ENCODE results near the gene PCYT1B. TPM values are rescaled to one million over a fixed set of nuclear protein-coding genes. Genes with fewer than 3 reads are reported as not detected.

Gene PCYT1B
- total RNA-seq (ENCODE audit: low replicate concordance), result 0.27 and 0.74 TPM in 2 replicates

- TF ChIP-seq, protein P1, sequence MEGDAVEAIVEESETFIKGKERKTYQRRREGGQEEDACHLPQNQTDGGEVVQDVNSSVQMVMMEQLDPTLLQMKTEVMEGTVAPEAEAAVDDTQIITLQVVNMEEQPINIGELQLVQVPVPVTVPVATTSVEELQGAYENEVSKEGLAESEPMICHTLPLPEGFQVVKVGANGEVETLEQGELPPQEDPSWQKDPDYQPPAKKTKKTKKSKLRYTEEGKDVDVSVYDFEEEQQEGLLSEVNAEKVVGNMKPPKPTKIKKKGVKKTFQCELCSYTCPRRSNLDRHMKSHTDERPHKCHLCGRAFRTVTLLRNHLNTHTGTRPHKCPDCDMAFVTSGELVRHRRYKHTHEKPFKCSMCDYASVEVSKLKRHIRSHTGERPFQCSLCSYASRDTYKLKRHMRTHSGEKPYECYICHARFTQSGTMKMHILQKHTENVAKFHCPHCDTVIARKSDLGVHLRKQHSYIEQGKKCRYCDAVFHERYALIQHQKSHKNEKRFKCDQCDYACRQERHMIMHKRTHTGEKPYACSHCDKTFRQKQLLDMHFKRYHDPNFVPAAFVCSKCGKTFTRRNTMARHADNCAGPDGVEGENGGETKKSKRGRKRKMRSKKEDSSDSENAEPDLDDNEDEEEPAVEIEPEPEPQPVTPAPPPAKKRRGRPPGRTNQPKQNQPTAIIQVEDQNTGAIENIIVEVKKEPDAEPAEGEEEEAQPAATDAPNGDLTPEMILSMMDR (IDR thresholded peaks at IDR 0.05; ENCODE audit: insufficient read depth, low read length), result no peak
- DNase-seq (ENCODE audit: low read depth), result peak; percentile 47
- no peak within 1 kb of the TSS for H3K4me3 ChIP-seq (ENCODE audit: low read depth, low read length)
Observed at GRCh38 chrX:24647257-24648058, at the start of gene PCYT1B. Gene PCYT1B, minus strand, starts transcription at chrX:24647347. Its CDS starts 242 bp downstream, at chrX:24647105.

GRCh38 chrX:24696294-24696693 lies 49.1 kb upstream of the PCYT1B start:
- TF ChIP-seq, protein P1 (IDR thresholded peaks at IDR 0.05; ENCODE audit: insufficient read depth, low read length), result no peak
- DNase-seq (ENCODE audit: low read depth), result no peak
- H3K4me3 ChIP-seq (ENCODE audit: low read depth, low read length), result no peak overlapping the region

GRCh38 chrX:24694825-24695224 lies 47.7 kb upstream of the PCYT1B start:
- TF ChIP-seq, protein P1 (IDR thresholded peaks at IDR 0.05; ENCODE audit: insufficient read depth, low read length), result no peak
- H3K4me3 ChIP-seq (ENCODE audit: low read depth, low read length), result peak overlapping the region; percentile 74
- peak; percentile 4 for DNase-seq (ENCODE audit: low read depth)

GRCh38 chrX:24693453-24694202 lies 46.5 kb upstream of the PCYT1B start, which contains the start of gene POLA1:
Gene POLA1, plus strand, starts transcription at chrX:24693918. Its CDS starts 44 bp downstream, at chrX:24693962.
- peak within 1 kb of the TSS; percentile 74 for H3K4me3 ChIP-seq (ENCODE audit: low read depth, low read length)
- DNase-seq (ENCODE audit: low read depth), result peak; percentile 96
- TF ChIP-seq, protein P1 (IDR thresholded peaks at IDR 0.05; ENCODE audit: insufficient read depth, low read length), result peak; percentile 43

GRCh38 chrX:24692305-24692704 lies 45.2 kb upstream of the PCYT1B start:
- DNase-seq (ENCODE audit: low read depth), result no peak
- TF ChIP-seq, protein P1 (IDR thresholded peaks at IDR 0.05; ENCODE audit: insufficient read depth, low read length), result no peak
- no peak overlapping the region for H3K4me3 ChIP-seq (ENCODE audit: low read depth, low read length)

- H3K4me3 ChIP-seq (ENCODE audit: low read depth, low read length), result no peak overlapping the region
- TF ChIP-seq, protein P1 (IDR thresholded peaks at IDR 0.05; ENCODE audit: insufficient read depth, low read length), result no peak
- DNase-seq (ENCODE audit: low read depth), result no peak
Observed at GRCh38 chrX:24684048-24684447, 36.9 kb upstream of the PCYT1B start.

All from fibroblast of the aortic adventitia (primary cell).